Measurements from ENCODE around the gene TRAK2.

DNA sequence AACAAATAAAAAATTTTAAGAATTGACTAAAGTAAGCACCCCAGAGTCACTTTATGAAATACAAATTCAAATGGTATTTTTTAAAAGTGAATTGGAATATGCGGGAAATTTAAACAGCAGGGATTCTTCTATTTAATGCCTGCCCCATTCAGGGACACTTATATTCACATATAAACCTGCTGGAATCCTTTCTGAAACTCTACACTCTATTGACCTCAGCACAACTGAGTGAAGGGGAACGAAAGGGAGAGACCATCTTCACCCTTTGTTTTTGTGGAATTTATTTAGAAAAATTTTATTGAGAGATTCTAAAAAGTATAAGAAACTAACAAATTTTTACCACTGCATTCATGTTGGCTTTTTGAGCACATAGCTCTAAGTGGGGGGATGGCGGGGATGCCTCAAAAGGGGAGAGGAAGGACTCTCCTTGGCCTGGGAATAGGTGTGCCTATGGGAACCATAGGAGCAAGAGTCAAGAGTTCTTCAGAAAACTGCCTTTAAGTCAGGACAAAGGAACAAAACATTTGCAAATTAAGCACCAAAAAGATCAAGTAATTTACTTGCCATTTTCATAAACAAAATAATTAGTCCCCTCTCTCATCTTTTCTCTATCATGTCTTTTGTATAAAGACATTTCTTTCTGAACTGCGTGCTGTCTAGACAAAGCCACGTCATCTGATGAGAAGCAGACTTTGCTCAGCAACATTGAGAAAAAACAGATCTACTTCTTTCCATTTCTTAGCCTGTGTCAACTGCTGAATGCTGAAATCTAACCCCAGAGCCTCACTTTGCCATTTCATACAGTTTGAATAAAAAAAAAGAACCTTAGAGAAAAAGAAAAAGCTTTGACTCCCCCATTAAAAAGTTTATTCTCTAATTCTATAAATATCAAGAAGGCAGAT is 72.5 kb downstream of the TRAK2 start:
- TF ChIP-seq TAF1 (IDR thresholded peaks at IDR 0.05; ENCODE audit: borderline replicate concordance, low read depth, low read length) (no peak), POLR2A (IDR thresholded peaks at IDR 0.05; ENCODE audit: low read depth, low read length) (no peak)

All from GM12892 (cell line).